Sigmoid colon (tissue), 4 donors: ENCODE results near the gene FBXW4.

ENCODE experiments used
- EP300 ChIP-seq, 4 donors: sonication (generic); formaldehyde crosslinking; IDR thresholded peaks; one replicate each; pipeline ENCODE4 v1.6.1; 2017; ENCODE audit warnings: antibody characterized with exemption in 4 of 4
- POLR2A ChIP-seq, 2 donors: fragments of 450-650 bp; IDR thresholded peaks; one replicate each; pipeline ENCODE4 v1.6.1; 2016; ENCODE audit warnings: antibody characterized with exemption in 2 of 2, mild to moderate bottlenecking in 2 of 2, moderate library complexity in 2 of 2
- POLR2AphosphoS5 ChIP-seq, 4 donors: sonication (generic); formaldehyde crosslinking; IDR thresholded peaks; one replicate each; pipeline ENCODE4 v1.6.1; 2017; ENCODE audit warnings: antibody characterized with exemption in 4 of 4

DNA sequence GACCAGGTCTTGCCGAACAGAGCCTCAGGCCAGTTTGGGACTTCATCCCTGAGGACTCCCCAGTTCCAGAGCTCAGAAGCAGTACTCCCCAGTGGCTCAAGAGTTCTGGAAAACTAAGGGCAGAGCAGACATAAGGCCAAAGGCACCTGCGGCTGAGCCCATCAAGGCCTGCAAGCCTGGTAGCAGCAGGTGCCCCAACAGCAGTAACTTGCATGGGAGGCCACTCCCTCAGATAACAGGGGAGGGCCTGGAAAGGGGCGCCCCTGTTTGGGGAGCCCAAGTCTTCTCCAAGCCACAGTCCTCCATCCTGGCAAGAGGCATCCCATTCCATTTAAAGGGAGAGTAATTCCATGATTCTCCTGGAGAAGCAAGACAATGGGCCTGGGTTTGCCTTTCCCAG, 119.9 kb downstream of the FBXW4 start:
- TF ChIP-seq EP300 (IDR thresholded peaks at IDR 0.05), result no peak
- no peak for TF ChIP-seq POLR2AphosphoS5 (IDR thresholded peaks at IDR 0.05)
- TF ChIP-seq POLR2A (IDR thresholded peaks at IDR 0.05), result no peak
